ENCODE results near the gene NFS1.

The NFS1 gene

DNA sequence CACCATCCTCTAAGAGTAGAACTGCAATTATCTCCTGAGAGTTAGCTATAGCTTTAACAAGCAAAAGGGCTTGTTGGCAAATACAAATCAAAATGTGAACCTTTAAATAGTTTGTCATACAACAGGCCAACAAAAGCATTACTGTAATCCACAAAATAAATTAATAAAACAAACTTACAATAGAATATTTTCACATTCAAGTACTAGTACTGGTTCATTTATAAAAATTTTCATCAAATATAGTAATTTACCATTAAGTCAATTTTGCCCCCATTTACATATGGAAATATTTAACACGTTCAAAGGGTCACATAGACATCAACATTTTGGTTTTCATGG lies 33.5 kb upstream of the NFS1 start:
- H4K20me1 ChIP-seq (ENCODE audit: insufficient read depth, low read length): peaks cover 90% of the 10 kb centered on the region
- peaks cover 100% of the 10 kb centered on the region for H3K79me2 ChIP-seq (ENCODE audit: low read length)
- no peak overlapping the region for H3K27ac ChIP-seq (ENCODE audit: low read length)

DNA sequence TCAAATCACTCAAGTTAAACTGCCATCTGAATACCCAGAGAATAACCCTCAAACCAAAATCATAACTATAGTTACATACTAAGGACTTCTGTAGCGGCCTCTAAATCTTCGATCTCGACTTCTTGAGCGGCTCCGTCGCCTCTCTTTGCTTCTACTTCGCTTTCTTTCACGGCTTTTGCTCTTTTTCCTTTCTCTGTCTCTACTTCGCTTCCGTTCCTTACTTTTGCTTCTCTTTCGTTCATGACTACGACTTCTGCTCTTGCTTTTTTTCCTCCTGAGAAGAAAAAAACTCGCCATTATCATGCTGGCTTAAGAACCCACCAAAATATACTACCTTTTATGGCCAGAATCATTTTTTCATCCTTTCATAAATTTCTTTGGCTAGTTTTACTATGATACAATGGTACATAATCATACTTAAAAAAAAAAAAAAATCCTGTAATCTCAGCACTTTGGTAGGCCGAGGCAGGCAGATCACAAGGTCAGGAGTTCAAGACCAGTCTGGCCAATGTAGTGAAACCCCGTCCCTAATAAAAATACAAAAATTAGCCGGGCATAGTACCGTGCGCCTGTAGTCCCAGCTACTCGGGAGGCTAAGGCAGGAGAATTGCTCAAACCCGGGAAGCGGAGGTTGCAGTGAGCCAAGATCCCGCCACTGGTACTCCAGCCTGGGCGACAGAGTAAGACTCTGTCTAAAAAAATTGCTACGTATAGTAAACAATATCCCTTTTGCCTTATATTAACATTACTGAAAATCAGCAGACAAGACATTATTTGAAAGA lies 32.9 kb upstream of the NFS1 start:
- Histone ChIP-seq H3K4me2 (ENCODE audit: low read length) (no peak overlapping the region), H3K9ac (ENCODE audit: low read length) (no peak overlapping the region), H3K4me1 (ENCODE audit: low read length) (peaks cover 5% of the 10 kb centered on the region), H3K79me2 (ENCODE audit: low read length) (peaks cover 98% of the 10 kb centered on the region), H3K36me3 (replicated peaks; ENCODE audit: low read depth, low read length) (peaks cover 78% of the 10 kb centered on the region), H2AFZ (ENCODE audit: low read depth, low read length) (no peak overlapping the region), H3K27ac (ENCODE audit: low read length) (no peak overlapping the region), H3K4me3 (ENCODE audit: low read length) (no peak overlapping the region), H3K27me3 (ENCODE audit: low read depth, low read length) (no peaks in the 10 kb centered on the region), H3K9me3 (ENCODE audit: insufficient read depth, low read length) (no peaks in the 10 kb centered on the region), H4K20me1 (ENCODE audit: insufficient read depth, low read length) (peaks cover 89% of the 10 kb centered on the region)
- TF ChIP-seq, protein P1, sequence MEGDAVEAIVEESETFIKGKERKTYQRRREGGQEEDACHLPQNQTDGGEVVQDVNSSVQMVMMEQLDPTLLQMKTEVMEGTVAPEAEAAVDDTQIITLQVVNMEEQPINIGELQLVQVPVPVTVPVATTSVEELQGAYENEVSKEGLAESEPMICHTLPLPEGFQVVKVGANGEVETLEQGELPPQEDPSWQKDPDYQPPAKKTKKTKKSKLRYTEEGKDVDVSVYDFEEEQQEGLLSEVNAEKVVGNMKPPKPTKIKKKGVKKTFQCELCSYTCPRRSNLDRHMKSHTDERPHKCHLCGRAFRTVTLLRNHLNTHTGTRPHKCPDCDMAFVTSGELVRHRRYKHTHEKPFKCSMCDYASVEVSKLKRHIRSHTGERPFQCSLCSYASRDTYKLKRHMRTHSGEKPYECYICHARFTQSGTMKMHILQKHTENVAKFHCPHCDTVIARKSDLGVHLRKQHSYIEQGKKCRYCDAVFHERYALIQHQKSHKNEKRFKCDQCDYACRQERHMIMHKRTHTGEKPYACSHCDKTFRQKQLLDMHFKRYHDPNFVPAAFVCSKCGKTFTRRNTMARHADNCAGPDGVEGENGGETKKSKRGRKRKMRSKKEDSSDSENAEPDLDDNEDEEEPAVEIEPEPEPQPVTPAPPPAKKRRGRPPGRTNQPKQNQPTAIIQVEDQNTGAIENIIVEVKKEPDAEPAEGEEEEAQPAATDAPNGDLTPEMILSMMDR (IDR thresholded peaks at IDR 0.05; ENCODE audit: low read depth, low read length): no peak
- TF ChIP-seq EZH2phosphoT487 (IDR thresholded peaks at IDR 0.05; ENCODE audit: low read depth): no peak

More for the DNA sequence above, 33.5 kb upstream of the NFS1 start:
- Histone ChIP-seq H3K9me3 (ENCODE audit: insufficient read depth, low read length) (no peaks in the 10 kb centered on the region), H3K36me3 (replicated peaks; ENCODE audit: low read depth, low read length) (peaks cover 76% of the 10 kb centered on the region), H3K9ac (ENCODE audit: low read length) (no peak overlapping the region), H3K27me3 (ENCODE audit: low read depth, low read length) (no peaks in the 10 kb centered on the region), H3K4me1 (ENCODE audit: low read length) (peaks cover 5% of the 10 kb centered on the region), H2AFZ (ENCODE audit: low read depth, low read length) (no peak overlapping the region), H3K4me2 (ENCODE audit: low read length) (no peak overlapping the region), H3K4me3 (ENCODE audit: low read length) (no peak overlapping the region)
- no peak for TF ChIP-seq EZH2phosphoT487 (IDR thresholded peaks at IDR 0.05; ENCODE audit: low read depth)
- TF ChIP-seq, protein P1 (IDR thresholded peaks at IDR 0.05; ENCODE audit: low read depth, low read length): no peak

DNA sequence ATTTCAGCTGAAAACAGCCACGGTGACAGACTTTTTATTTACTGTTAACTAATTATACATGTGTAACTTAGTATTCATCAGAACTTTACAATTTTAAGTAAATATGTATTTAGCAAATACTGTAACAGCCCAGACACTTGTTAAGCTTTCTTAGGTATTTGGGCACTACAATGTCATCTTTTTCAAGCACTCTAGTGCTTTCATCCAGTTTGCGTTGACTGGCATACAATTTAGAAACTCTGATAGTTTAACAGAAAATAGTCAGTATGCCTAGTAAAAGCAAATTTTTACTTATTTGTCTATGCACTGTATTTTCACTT lies 32.3 kb upstream of the NFS1 start:
- Histone ChIP-seq H2AFZ (ENCODE audit: low read depth, low read length) (no peak overlapping the region), H4K20me1 (ENCODE audit: insufficient read depth, low read length) (peaks cover 89% of the 10 kb centered on the region), H3K27me3 (ENCODE audit: low read depth, low read length) (no peaks in the 10 kb centered on the region), H3K36me3 (replicated peaks; ENCODE audit: low read depth, low read length) (peaks cover 83% of the 10 kb centered on the region), H3K9me3 (ENCODE audit: insufficient read depth, low read length) (no peaks in the 10 kb centered on the region), H3K9ac (ENCODE audit: low read length) (no peak overlapping the region), H3K79me2 (ENCODE audit: low read length) (peaks cover 98% of the 10 kb centered on the region), H3K27ac (ENCODE audit: low read length) (no peak overlapping the region), H3K4me1 (ENCODE audit: low read length) (peaks cover 4% of the 10 kb centered on the region), H3K4me3 (ENCODE audit: low read length) (no peak overlapping the region), H3K4me2 (ENCODE audit: low read length) (no peak overlapping the region)
- TF ChIP-seq, protein P1 (IDR thresholded peaks at IDR 0.05; ENCODE audit: low read depth, low read length): no peak
- no peak for TF ChIP-seq EZH2phosphoT487 (IDR thresholded peaks at IDR 0.05; ENCODE audit: low read depth)

DNA sequence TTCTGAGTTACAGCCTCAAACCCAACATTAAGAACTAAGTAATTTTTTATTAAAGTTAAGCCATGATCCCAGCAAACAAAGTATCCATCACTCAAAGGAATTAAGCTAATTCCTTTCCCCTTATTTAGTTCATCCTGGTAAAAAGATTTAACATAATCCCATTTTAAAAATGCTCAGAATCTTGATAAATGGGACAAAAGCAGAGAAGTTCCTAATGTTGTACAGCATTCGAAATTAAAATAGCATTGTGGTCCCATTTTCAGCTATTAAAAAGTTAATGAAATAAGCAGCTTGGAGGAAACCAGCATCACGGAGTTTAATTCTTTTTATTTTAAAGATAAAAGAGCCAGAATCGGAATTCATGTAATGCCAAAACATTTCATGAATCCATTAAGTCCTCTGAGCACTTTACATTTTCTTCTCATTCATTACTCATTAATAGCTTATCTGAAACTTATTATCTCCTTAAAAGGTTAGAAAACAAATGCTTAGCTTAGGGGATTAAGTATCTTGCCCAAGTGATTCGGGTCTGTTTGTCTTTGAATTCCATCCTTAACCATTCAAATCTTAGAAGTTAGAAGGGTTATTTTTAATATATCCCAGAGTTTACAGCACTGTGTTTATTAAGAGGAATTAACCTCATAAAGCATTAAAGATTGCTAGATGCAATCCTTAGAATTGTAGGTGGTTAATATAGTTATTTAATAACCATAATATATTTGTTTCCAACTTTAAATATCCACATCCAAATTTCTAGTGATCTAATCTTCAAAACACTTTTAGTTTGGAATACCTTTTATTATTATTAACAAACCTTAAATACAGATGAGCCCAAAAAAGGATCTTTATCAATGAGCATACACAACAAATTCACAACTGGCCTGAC lies 31.7 kb upstream of the NFS1 start:
- Histone ChIP-seq H2AFZ (ENCODE audit: low read depth, low read length) (no peak overlapping the region), H3K4me1 (ENCODE audit: low read length) (no peaks in the 10 kb centered on the region), H3K27me3 (ENCODE audit: low read depth, low read length) (no peaks in the 10 kb centered on the region), H3K4me2 (ENCODE audit: low read length) (no peak overlapping the region), H3K79me2 (ENCODE audit: low read length) (peaks cover 98% of the 10 kb centered on the region), H3K9me3 (ENCODE audit: insufficient read depth, low read length) (no peaks in the 10 kb centered on the region), H4K20me1 (ENCODE audit: insufficient read depth, low read length) (peaks cover 88% of the 10 kb centered on the region), H3K9ac (ENCODE audit: low read length) (no peak overlapping the region), H3K27ac (ENCODE audit: low read length) (no peak overlapping the region), H3K36me3 (replicated peaks; ENCODE audit: low read depth, low read length) (peaks cover 83% of the 10 kb centered on the region), H3K4me3 (ENCODE audit: low read length) (no peak overlapping the region)
- no peak for TF ChIP-seq EZH2phosphoT487 (IDR thresholded peaks at IDR 0.05; ENCODE audit: low read depth)
- TF ChIP-seq, protein P1 (IDR thresholded peaks at IDR 0.05; ENCODE audit: low read depth, low read length): no peak
